ENCODE results near the gene OR4E1.
"Not testable (repeated sequence)": the region's sequence is repeated elsewhere in the genome, so short reads cannot be mapped to it uniquely, and the experiment has no call there.

The OR4E1 gene

GRCh38 chr14:21653331-21653885, 20.2 kb downstream of the OR4E1 start, which contains the start of gene OR4E2:
TSS of gene OR4E2 (plus strand) at chr14:21653835. CDS start at chr14:21665083, 11,248 bp downstream.
- no peak for DNase-seq (ENCODE audit: low read depth)

GRCh38 chr14:21652209-21652808, 21.3 kb downstream of the OR4E1 start:
- DNase-seq (ENCODE audit: low read depth): no peak

- DNase-seq (ENCODE audit: low read depth): no peak
Measured at GRCh38 chr14:21647380-21647779, 26.2 kb downstream of the OR4E1 start.

GRCh38 chr14:21643407-21643806, 30.2 kb downstream of the OR4E1 start:
- no peak for DNase-seq (ENCODE audit: low read depth)

- DNase-seq (ENCODE audit: low read depth): no peak
Measured at GRCh38 chr14:21642683-21643082, 30.9 kb downstream of the OR4E1 start.

GRCh38 chr14:21634840-21635239, 38.8 kb downstream of the OR4E1 start, which contains the start of gene OR10G2:
TSS of gene OR10G2 (minus strand) at chr14:21634940. CDS start at chr14:21634842, 98 bp downstream.
- DNase-seq (ENCODE audit: low read depth): no peak

GRCh38 chr14:21631084-21631483, 42.5 kb downstream of the OR4E1 start:
- no peak for DNase-seq (ENCODE audit: low read depth)

GRCh38 chr14:21630503-21630902, 43.1 kb downstream of the OR4E1 start:
- not testable (repeated sequence) for DNase-seq (ENCODE audit: low read depth)

- DNase-seq (ENCODE audit: low read depth): no peak
Measured at GRCh38 chr14:21626491-21627230, 47.0 kb downstream of the OR4E1 start.

Measured in GM04504 (cell line).